Stimulated activated memory B cell treated with anti-CD40 and anti-IgM and Interleukin-4, amounts not matched to agents 10 μg/mL and 1 μg/mL and 100 μg/mL, for 72 hours (primary cell): ENCODE data around the gene HERC3.

Experiments
- ATAC-seq: fragments of 150-1000 bp; cut with Tn5 transposase; 2 replicates; pipeline ENCODE4 v1.10.0; 2021
- H3K27ac Mint-ChIP-seq: one replicate; pipeline ENCODE4 v1.8.0; 2022; ENCODE audit warnings: mild to moderate bottlenecking, mixed read lengths
- H3K27me3 Mint-ChIP-seq: one replicate; pipeline ENCODE4 v1.8.0; 2022; ENCODE audit warnings: mixed read lengths
- H3K36me3 Mint-ChIP-seq: one replicate; pipeline ENCODE4 v1.8.0; 2022; ENCODE audit warnings: mixed read lengths
- H3K4me1 Mint-ChIP-seq: one replicate; pipeline ENCODE4 v1.8.0; 2022; ENCODE audit warnings: mixed read lengths
- H3K4me3 Mint-ChIP-seq: one replicate; pipeline ENCODE4 v1.8.0; 2022; ENCODE audit warnings: mild to moderate bottlenecking, moderate library complexity, mixed read lengths
- H3K9me3 Mint-ChIP-seq: one replicate; pipeline ENCODE4 v1.8.0; 2022; ENCODE audit warnings: mixed read lengths

HERC3 gene

DNA sequence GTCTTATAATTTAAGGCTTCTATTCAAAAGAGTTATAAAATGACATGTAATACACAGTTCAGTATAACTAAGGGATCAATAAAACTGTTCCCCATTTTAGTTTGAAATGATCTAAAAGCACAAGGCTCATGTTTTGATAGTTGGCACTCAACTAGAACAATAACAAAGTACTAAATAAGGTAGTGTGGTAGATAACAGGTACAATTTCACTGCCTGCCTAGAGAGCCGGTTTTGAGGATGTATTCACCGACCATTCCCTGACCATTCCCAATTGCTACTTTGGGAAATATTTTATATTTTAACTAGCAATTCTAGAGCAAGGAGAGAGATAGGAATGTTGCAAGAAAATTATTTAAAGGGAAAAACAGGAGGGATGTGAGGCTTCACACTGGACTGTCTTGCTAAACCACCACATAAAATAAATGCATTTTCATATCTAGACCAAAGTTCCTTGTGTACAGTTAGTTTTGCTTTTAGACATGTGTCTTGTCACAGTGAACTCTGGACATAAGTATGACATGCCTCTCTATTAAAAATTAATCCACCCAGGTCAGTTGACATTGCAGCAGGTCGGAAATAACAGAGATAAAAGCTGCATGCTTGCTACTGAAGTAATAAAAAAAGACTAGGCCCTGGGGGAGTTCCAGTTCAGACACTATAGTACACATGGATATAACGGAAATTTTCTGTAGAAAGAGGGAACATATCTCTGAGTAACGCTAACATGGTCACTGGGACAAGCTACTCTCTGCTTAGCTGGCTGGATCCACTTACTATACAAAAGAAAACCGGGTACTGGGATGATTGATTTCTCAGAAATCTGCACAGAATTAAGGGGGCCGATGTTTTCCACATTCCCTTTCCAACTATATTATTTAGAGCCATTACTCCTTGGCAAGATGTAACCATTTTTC lies 161.6 kb downstream of the HERC3 start:
- H3K27ac Mint-ChIP-seq: no peak overlapping the region
- H3K4me3 Mint-ChIP-seq: no peak overlapping the region
- ATAC-seq: no peak
- peaks cover 13% of the 10 kb centered on the region for H3K27me3 Mint-ChIP-seq
- no peaks in the 10 kb centered on the region for H3K4me1 Mint-ChIP-seq
- no peaks in the 10 kb centered on the region for H3K9me3 Mint-ChIP-seq
- peaks cover 1% of the 10 kb centered on the region for H3K36me3 Mint-ChIP-seq

DNA sequence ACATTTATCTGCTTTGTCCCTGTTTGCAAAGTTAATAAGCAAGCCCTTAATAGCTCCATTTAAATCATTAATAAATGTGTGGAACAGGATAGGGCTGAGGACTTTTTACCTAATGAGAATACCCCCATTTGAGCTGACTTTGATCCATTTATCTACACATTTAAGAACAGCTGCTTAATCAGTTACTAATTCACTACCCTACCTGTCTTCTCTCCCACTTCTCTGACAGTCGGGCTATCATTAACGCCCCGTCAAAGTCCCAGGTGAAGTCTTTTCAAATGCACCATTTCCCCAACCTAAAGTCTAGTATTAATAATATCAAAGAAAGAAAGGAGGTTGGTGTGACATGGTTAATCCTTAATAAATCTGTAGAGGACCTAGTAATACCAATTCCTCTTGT lies 162.5 kb downstream of the HERC3 start:
- Mint-ChIP-seq H3K27ac (no peak overlapping the region), H3K9me3 (no peaks in the 10 kb centered on the region)

DNA sequence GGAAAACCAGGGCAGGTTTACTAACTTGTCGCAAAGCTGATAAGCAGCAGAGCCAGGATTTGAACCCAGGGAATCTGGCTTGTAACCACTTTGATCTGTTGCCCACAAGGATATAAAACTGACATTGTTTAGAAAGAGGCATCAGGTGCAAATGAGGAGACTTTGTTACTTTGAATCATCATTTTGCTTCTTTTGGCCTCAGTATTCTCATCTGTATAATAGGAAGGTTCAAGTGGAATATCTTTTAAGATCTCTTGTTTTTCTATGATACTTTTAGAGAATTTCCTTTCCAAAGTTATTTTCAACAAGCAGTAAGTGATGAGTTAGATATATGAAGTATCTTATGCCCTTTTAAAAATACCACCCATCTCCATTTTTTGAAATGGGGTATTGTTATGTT lies 163.2 kb downstream of the HERC3 start:
- Mint-ChIP-seq H3K27me3 (peaks cover 13% of the 10 kb centered on the region), H3K27ac (no peak overlapping the region), H3K36me3 (no peaks in the 10 kb centered on the region), H3K9me3 (no peaks in the 10 kb centered on the region), H3K4me3 (no peak overlapping the region), H3K4me1 (no peaks in the 10 kb centered on the region)
- no peak for ATAC-seq

More for the DNA sequence above, 162.5 kb downstream of the HERC3 start:
- Mint-ChIP-seq H3K4me1 (no peaks in the 10 kb centered on the region), H3K27me3 (peaks cover 13% of the 10 kb centered on the region), H3K4me3 (no peak overlapping the region), H3K36me3 (no peaks in the 10 kb centered on the region)
- no peak for ATAC-seq

DNA sequence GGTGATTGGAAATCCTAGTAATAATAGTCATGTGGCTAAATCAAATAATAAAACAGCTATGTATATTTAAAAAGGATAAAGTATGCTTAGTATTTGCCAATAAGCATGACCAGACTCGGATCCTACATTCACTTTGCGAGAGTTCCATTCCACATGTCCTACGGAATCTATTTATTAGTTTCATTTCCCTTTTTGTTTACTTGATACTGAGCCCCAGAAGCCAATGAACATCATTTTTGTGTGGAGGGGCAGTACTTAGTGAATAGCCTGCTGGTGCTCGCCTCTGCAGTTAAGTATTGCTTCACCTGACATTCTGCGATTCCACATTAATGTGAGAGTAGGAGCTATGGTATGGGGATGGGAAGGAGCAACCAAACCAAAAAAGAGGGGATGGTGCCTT lies 163.9 kb downstream of the HERC3 start:
- Mint-ChIP-seq H3K27me3 (peaks cover 13% of the 10 kb centered on the region), H3K27ac (no peak overlapping the region), H3K4me3 (no peak overlapping the region), H3K9me3 (no peaks in the 10 kb centered on the region), H3K36me3 (no peaks in the 10 kb centered on the region), H3K4me1 (no peaks in the 10 kb centered on the region)
- no peak for ATAC-seq

DNA sequence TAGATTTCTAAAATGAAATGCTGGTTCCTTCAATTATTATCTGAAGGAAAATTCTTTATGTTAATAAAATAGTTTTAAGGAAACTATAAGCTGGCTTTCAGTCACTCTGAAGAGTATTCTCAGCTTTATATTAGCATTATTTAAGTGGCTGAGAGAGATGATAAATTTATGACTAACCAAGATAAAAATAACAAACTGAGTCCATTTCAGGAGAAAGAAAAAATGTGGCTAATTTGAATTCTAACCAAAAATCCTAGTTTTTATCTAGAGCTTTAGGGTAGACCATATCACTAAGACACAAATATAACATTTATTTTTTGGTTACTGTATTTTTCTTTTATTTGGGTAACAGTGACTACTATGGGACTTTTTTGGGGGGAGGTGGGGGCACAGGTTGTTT lies 164.8 kb downstream of the HERC3 start:
- no peak for ATAC-seq
- Mint-ChIP-seq H3K4me1 (no peaks in the 10 kb centered on the region), H3K4me3 (no peak overlapping the region)

DNA sequence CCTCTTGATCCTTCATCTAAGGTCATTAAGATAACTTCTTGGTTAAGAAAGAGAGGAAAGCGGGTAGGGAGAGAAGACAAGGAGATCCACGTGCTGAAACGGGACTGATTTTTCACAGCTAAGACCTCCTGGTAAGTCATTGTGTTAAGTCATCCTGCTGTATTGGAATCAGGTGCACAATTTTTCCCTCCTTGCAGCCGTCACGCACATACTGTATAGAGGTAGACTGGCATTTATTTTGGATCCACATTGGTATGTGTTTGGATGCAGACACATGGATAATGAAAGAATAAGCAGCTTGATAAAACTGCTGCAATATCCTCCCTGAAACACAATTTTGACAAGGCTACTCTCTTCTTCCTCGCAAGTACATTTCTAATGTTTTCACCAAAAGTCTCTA lies 165.5 kb downstream of the HERC3 start:
- ATAC-seq: no peak
- no peaks in the 10 kb centered on the region for H3K36me3 Mint-ChIP-seq

More for the DNA sequence above, 164.8 kb downstream of the HERC3 start:
- Mint-ChIP-seq H3K9me3 (no peaks in the 10 kb centered on the region), H3K27ac (no peak overlapping the region), H3K27me3 (peaks cover 13% of the 10 kb centered on the region), H3K36me3 (no peaks in the 10 kb centered on the region)

More for the DNA sequence above, 165.5 kb downstream of the HERC3 start:
- Mint-ChIP-seq H3K4me3 (no peak overlapping the region), H3K27ac (no peak overlapping the region), H3K4me1 (no peaks in the 10 kb centered on the region), H3K9me3 (no peaks in the 10 kb centered on the region), H3K27me3 (peaks cover 13% of the 10 kb centered on the region)
